ENCODE measurements around the gene CLEC2D. TPM values are rescaled to one million over a fixed set of nuclear protein-coding genes. Genes with fewer than 3 reads are reported as not detected.

Gene CLEC2D
- total and polyA plus RNA-seq, 9 donors, result 2.4 to 16.1 (median 10.8) TPM

DNA sequence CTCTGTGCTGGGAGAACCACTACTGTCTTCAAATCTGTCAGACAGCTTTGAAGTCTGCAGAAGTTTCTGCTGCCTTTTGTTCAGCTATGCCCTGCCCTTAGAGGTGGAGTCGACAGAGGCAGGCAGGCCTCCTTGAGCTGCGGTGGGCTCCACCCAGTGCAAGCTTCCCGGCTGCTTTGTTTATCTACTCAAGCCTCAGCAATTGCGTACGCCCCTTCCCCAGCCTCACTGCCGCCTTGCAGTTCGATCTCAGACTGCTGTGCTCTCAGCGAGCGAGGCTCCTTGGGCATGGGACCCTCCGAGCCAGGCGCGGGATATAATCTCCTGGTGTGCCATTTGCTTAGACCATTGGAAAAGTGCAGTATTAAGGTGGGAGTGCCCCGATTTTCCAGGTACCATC is 36.7 kb upstream of the CLEC2D start:
- intact Hi-C loops (cut with DNase I), result no loop called here
- Histone ChIP-seq H3K27ac (no peak overlapping the region), H3K9me3 (peaks cover 0 to 4% of the 10 kb centered on the region in 2 donors), H3K36me3 (no peaks in the 10 kb centered on the region), H3K27me3 (no peaks in the 10 kb centered on the region), H3K4me3 (no peak overlapping the region), H3K4me1 (ENCODE audit: insufficient read depth) (no peaks in the 10 kb centered on the region)
- 96 to 98% (median 97%) methylated on average over 13 of the region's 13 CpGs for WGBS, 3 donors
- no peak for DNase-seq
- TF ChIP-seq CTCF (IDR thresholded peaks at IDR 0.05) (no peak), POLR2A (IDR thresholded peaks at IDR 0.05) (no peak)

GRCh38 chr12:9634177-9634803 is 35.2 kb upstream of the CLEC2D start:
- WGBS, 3 donors, result 21 to 34% (median 29%) methylated on average over 2 of the region's 2 CpGs
- no peaks in the 10 kb centered on the region for H3K36me3 ChIP-seq
- no peaks in the 10 kb centered on the region for H3K27me3 ChIP-seq
- H3K9me3 ChIP-seq, result peaks cover 0 to 4% of the 10 kb centered on the region in 2 donors
- no peaks in the 10 kb centered on the region for H3K4me1 ChIP-seq (ENCODE audit: insufficient read depth)
- DNase-seq, result peak in 1 of 5 donors; percentile 28
- H3K27ac ChIP-seq, result no peak overlapping the region
- no peak overlapping the region for H3K4me3 ChIP-seq
- TF ChIP-seq CTCF (IDR thresholded peaks at IDR 0.05) (peak in 1 of 3 donors; percentile 22), POLR2A (IDR thresholded peaks at IDR 0.05) (no peak)
- intact Hi-C loops (cut with DNase I), result no loop called here

GRCh38 chr12:9634969-9635754 is 34.4 kb upstream of the CLEC2D start:
- intact Hi-C loops (cut with DNase I), result no loop called here
- Histone ChIP-seq H3K4me1 (ENCODE audit: insufficient read depth) (no peaks in the 10 kb centered on the region), H3K9me3 (peaks cover 0 to 4% of the 10 kb centered on the region in 2 donors), H3K27ac (no peak overlapping the region), H3K36me3 (no peaks in the 10 kb centered on the region), H3K4me3 (no peak overlapping the region), H3K27me3 (no peaks in the 10 kb centered on the region)
- no peak for DNase-seq
- 55 to 66% (median 57%) methylated on average over 2 of the region's 2 CpGs for WGBS, 3 donors
- no peak for TF ChIP-seq CTCF (IDR thresholded peaks at IDR 0.05)
- TF ChIP-seq EP300 (IDR thresholded peaks at IDR 0.05), result no peak
- TF ChIP-seq POLR2A (IDR thresholded peaks at IDR 0.05), result no peak

DNA sequence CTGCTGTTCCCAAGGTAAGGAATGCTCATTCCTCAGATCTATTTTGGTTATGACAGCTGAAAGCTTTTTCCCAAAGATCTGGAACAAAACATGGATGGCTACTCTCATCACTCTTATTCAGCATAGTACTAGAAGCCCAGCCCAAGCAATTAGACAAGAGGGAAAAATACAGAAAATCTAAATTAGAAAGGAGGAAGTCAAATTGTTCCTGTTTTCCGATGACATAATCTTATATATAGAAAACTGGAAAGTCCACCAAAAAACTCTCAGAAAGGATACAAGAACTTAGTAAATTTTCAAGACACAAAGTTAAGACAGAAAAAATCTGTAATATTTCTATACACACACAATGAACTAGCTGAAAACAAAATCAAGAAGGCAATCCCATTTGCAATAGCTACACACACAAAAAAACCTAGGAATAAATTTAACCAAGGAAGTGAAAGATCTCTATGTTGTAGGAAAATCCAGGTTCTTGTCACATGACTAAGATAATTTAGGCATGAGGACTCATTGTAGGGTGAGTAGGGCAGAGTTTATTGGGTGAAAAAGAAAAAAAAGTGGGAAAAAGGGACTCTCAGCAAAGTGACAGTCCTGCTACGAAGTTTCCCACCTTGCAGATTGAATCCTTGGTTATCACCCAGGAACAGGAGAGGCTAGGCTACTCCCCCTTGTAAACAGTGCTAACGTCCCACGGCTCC is 33.2 kb upstream of the CLEC2D start:
- peaks cover 0 to 4% of the 10 kb centered on the region in 2 donors for H3K9me3 ChIP-seq
- WGBS, 3 donors, result 80 to 87% (median 82%) methylated on average over 4 of the region's 4 CpGs
- H3K27ac ChIP-seq, result no peak overlapping the region
- no peak for TF ChIP-seq EP300 (IDR thresholded peaks at IDR 0.05)
- TF ChIP-seq CTCF (IDR thresholded peaks at IDR 0.05), result no peak
- no peak for TF ChIP-seq POLR2A (IDR thresholded peaks at IDR 0.05)
- H3K36me3 ChIP-seq, result no peaks in the 10 kb centered on the region
- no peak for DNase-seq
- H3K4me3 ChIP-seq, result no peak overlapping the region
- H3K27me3 ChIP-seq, result no peaks in the 10 kb centered on the region
- intact Hi-C loops (cut with DNase I), result no loop called here
- no peaks in the 10 kb centered on the region for H3K4me1 ChIP-seq (ENCODE audit: insufficient read depth)

Data from ovary (tissue), 9 donors.